ENCODE results near the gene ZGLP1.

Gene ZGLP1

GRCh38 chr19:10325732-10326131 is 16.1 kb upstream of the ZGLP1 start:
- no peak for DNase-seq

GRCh38 chr19:10321874-10322835 is 12.5 kb upstream of the ZGLP1 start:
- DNase-seq: no peak

GRCh38 chr19:10321417-10321797 is 11.8 kb upstream of the ZGLP1 start:
- no peak for DNase-seq

- no peak for DNase-seq
Observed at GRCh38 chr19:10320602-10321416, 11.2 kb upstream of the ZGLP1 start.

- no peak for DNase-seq
Observed at GRCh38 chr19:10318807-10319682, 9.4 kb upstream of the ZGLP1 start.

GRCh38 chr19:10317857-10318462 is 8.3 kb upstream of the ZGLP1 start:
- DNase-seq: no peak

GRCh38 chr19:10317045-10317856 is 7.6 kb upstream of the ZGLP1 start:
- no peak for DNase-seq

- no peak for DNase-seq
Observed at GRCh38 chr19:10316229-10317044, 6.8 kb upstream of the ZGLP1 start.

- peak; percentile 93 for DNase-seq
Observed at GRCh38 chr19:10315335-10316214, 6.0 kb upstream of the ZGLP1 start, which contains the start of gene FDX2. Gene FDX2 (minus strand): TSS chr19:10316015. CDS start chr19:10315996, 19 bp downstream.

- no peak for DNase-seq
Observed at GRCh38 chr19:10306327-10306726, 3.3 kb downstream of the ZGLP1 start.

GRCh38 chr19:10305139-10305806 is 4.3 kb downstream of the ZGLP1 start:
- no peak for DNase-seq

- DNase-seq: no peak
Observed at GRCh38 chr19:10299545-10300458, 9.8 kb downstream of the ZGLP1 start.

GRCh38 chr19:10295847-10296591 is 13.6 kb downstream of the ZGLP1 start:
- no peak for DNase-seq

- peak; percentile 50 for DNase-seq
Observed at GRCh38 chr19:10295305-10295846, 14.2 kb downstream of the ZGLP1 start.

GRCh38 chr19:10294368-10294697 is 15.3 kb downstream of the ZGLP1 start:
- no peak for DNase-seq

GRCh38 chr19:10293637-10294367 is 15.8 kb downstream of the ZGLP1 start:
- no peak for DNase-seq
